ENCODE measurements around the gene CDYL2.
A peak's percentile ranks its signal among the peaks of the same experiment; 100 is the strongest.

The CDYL2 gene, protein sequence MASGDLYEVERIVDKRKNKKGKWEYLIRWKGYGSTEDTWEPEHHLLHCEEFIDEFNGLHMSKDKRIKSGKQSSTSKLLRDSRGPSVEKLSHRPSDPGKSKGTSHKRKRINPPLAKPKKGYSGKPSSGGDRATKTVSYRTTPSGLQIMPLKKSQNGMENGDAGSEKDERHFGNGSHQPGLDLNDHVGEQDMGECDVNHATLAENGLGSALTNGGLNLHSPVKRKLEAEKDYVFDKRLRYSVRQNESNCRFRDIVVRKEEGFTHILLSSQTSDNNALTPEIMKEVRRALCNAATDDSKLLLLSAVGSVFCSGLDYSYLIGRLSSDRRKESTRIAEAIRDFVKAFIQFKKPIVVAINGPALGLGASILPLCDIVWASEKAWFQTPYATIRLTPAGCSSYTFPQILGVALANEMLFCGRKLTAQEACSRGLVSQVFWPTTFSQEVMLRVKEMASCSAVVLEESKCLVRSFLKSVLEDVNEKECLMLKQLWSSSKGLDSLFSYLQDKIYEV

DNA sequence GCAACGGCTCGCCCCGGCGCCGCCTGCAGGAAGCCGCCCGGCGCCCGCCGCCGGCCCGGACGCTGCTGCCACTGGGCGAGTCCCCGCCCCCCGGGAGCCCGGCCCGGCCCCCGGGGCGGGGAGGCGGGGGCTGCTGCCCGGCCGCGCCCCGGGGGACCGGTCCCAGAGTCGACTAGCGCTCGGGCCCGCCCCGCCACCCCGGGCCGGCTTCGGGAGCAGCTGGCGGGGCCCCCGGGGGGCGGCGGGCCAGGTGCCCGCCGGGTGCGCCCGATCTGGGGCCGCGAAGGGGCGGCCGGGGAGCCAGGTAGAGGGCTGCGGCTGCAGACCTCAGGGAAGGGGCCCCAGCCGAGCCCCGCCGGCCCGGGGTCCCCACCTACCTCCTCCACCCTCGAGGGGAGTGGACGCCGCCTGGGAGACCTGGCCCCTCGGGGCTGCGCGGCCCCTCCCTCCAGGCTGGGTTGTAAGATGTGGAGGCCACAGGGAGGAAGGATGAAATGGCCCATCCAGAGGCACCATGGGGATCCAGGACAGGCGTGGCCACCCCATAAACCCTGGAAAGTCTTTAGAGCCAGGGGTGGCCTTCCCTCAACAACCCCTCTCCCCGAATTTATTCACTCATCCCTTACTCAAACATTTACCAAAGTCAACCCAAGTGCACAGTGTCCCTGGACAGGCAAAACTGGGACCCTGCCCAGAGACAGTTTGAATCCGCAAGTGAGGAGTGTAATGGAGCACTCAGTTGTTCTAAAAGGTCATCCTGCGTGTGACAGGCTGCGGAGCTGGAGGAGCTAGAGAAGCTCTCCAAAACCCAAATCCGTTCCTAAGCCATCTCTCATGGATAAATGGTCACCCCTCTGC is at the start of gene CDYL2:
TSS of gene CDYL2 (minus strand) at position 73 of the 858 bp plus-strand sequence. CDS start 425 bp downstream, outside the sequence.
- no peak within 1 kb of the TSS for H3K27ac ChIP-seq (ENCODE audit: low read length)

GRCh38 chr16:80852261-80852872 is 48.0 kb upstream of the CDYL2 start:
- Histone ChIP-seq H3K27ac (ENCODE audit: low read length) (no peak overlapping the region), H3K4me1 (ENCODE audit: control insufficient read depth in 1 of 2, insufficient read depth in 2 of 2, low read length in 2 of 2) (no peaks in the 10 kb centered on the region), H3K27me3 (ENCODE audit: low read depth, low read length) (no peaks in the 10 kb centered on the region), H3K4me3 (ENCODE audit: low read depth in 1 of 2, low read length in 2 of 2) (no peak overlapping the region), H3K9me3 (ENCODE audit: control insufficient read depth in 1 of 2, low read length in 2 of 2) (no peaks in the 10 kb centered on the region), H3K36me3 (ENCODE audit: control insufficient read depth in 1 of 2, insufficient read depth in 2 of 2, low read length in 2 of 2) (no peaks in the 10 kb centered on the region)

More for the DNA sequence above, at the start of gene CDYL2:
- H3K27me3 ChIP-seq (ENCODE audit: low read depth, low read length): no peaks in the 10 kb centered on the region
- no peaks in the 10 kb centered on the region for H3K36me3 ChIP-seq (ENCODE audit: control insufficient read depth in 1 of 2, insufficient read depth in 2 of 2, low read length in 2 of 2)
- H3K4me1 ChIP-seq (ENCODE audit: control insufficient read depth in 1 of 2, insufficient read depth in 2 of 2, low read length in 2 of 2): no peaks in the 10 kb centered on the region
- no peaks in the 10 kb centered on the region for H3K9me3 ChIP-seq (ENCODE audit: control insufficient read depth in 1 of 2, low read length in 2 of 2)
- peak within 1 kb of the TSS in 1 of 2 donors; percentile 64 for H3K4me3 ChIP-seq (ENCODE audit: low read depth in 1 of 2, low read length in 2 of 2)

DNA sequence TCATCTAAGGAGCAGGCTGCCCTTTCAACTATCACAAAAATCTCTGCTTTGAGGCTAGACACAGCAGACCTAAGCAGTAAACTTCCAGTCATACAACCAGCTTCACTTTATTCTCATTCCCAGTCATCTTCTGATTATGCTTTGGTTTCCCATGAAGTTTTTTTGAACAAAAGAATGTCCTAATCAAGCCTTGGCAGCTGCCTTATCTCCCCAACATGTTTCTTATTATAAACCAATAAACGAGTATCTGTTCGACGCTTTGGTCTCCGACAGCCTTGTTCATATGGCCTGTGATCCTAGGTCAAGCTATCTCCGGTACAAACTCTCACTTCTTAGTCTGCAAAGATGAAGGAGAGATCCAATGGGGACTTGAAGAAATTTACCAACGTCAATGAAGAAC is 47.4 kb upstream of the CDYL2 start:
- Histone ChIP-seq H3K27me3 (ENCODE audit: low read depth, low read length) (no peaks in the 10 kb centered on the region), H3K4me3 (ENCODE audit: low read depth in 1 of 2, low read length in 2 of 2) (no peak overlapping the region), H3K27ac (ENCODE audit: low read length) (no peak overlapping the region), H3K36me3 (ENCODE audit: control insufficient read depth in 1 of 2, insufficient read depth in 2 of 2, low read length in 2 of 2) (no peaks in the 10 kb centered on the region), H3K4me1 (ENCODE audit: control insufficient read depth in 1 of 2, insufficient read depth in 2 of 2, low read length in 2 of 2) (no peaks in the 10 kb centered on the region), H3K9me3 (ENCODE audit: control insufficient read depth in 1 of 2, low read length in 2 of 2) (no peaks in the 10 kb centered on the region)

DNA sequence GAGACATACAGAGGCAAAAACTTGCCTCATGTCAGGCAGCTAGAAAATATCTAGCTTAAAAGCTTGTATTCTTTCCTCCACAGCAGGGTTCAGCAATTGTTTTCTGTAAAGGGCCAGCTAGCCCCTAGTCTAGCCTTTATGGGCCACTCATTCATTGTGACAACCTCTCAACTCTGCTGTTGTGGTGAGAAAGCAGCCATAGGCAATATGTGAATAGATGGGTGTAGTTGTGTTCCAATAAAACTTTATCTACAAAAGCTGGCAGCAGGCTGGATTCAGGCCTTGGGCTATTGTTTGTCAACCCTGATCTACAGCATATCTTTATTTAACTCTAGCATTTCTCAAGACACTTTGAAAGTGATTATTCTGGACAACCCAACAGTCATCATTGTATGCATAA is 46.4 kb upstream of the CDYL2 start:
- H3K4me1 ChIP-seq (ENCODE audit: control insufficient read depth in 1 of 2, insufficient read depth in 2 of 2, low read length in 2 of 2): no peaks in the 10 kb centered on the region
- no peak overlapping the region for H3K4me3 ChIP-seq (ENCODE audit: low read depth in 1 of 2, low read length in 2 of 2)
- no peak overlapping the region for H3K27ac ChIP-seq (ENCODE audit: low read length)
- H3K9me3 ChIP-seq (ENCODE audit: control insufficient read depth in 1 of 2, low read length in 2 of 2): no peaks in the 10 kb centered on the region
- no peaks in the 10 kb centered on the region for H3K27me3 ChIP-seq (ENCODE audit: low read depth, low read length)
- no peaks in the 10 kb centered on the region for H3K36me3 ChIP-seq (ENCODE audit: control insufficient read depth in 1 of 2, insufficient read depth in 2 of 2, low read length in 2 of 2)

- Histone ChIP-seq H3K4me1 (ENCODE audit: control insufficient read depth in 1 of 2, insufficient read depth in 2 of 2, low read length in 2 of 2) (no peaks in the 10 kb centered on the region), H3K36me3 (ENCODE audit: control insufficient read depth in 1 of 2, insufficient read depth in 2 of 2, low read length in 2 of 2) (no peaks in the 10 kb centered on the region), H3K4me3 (ENCODE audit: low read depth in 1 of 2, low read length in 2 of 2) (no peak overlapping the region), H3K27me3 (ENCODE audit: low read depth, low read length) (no peaks in the 10 kb centered on the region), H3K27ac (ENCODE audit: low read length) (no peak overlapping the region), H3K9me3 (ENCODE audit: control insufficient read depth in 1 of 2, low read length in 2 of 2) (peaks cover 0 to 7% of the 10 kb centered on the region in 2 donors)
Observed at GRCh38 chr16:80848862-80849261, 44.5 kb upstream of the CDYL2 start.

DNA sequence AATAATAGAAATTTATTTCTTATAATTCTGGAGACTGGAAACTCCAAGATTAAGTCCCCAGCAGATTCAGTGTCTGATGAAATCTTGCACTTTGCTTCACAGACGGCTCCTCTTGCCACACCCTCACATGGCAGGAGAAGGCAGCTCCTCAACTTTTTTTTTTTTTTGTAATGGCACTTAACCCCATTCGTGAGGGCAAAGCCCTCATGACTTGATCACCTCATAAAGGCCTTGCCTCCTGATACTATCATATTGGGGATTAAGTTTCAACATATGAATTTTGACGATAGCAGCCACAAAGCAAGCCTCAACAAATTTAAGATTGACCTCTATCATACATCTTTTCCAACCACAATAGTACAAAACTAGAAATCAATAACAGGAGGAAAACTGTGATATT is 42.3 kb upstream of the CDYL2 start:
- Histone ChIP-seq H3K4me3 (ENCODE audit: low read depth in 1 of 2, low read length in 2 of 2) (no peak overlapping the region), H3K27ac (ENCODE audit: low read length) (no peak overlapping the region), H3K27me3 (ENCODE audit: low read depth, low read length) (no peaks in the 10 kb centered on the region), H3K4me1 (ENCODE audit: control insufficient read depth in 1 of 2, insufficient read depth in 2 of 2, low read length in 2 of 2) (no peaks in the 10 kb centered on the region), H3K9me3 (ENCODE audit: control insufficient read depth in 1 of 2, low read length in 2 of 2) (peaks cover 7% of the 10 kb centered on the region in 2 donors), H3K36me3 (ENCODE audit: control insufficient read depth in 1 of 2, insufficient read depth in 2 of 2, low read length in 2 of 2) (no peaks in the 10 kb centered on the region)

- Histone ChIP-seq H3K36me3 (ENCODE audit: control insufficient read depth in 1 of 2, insufficient read depth in 2 of 2, low read length in 2 of 2) (no peaks in the 10 kb centered on the region), H3K27me3 (ENCODE audit: low read depth, low read length) (no peaks in the 10 kb centered on the region), H3K27ac (ENCODE audit: low read length) (no peak overlapping the region)
Observed at GRCh38 chr16:80846275-80846674, 41.9 kb upstream of the CDYL2 start.

DNA sequence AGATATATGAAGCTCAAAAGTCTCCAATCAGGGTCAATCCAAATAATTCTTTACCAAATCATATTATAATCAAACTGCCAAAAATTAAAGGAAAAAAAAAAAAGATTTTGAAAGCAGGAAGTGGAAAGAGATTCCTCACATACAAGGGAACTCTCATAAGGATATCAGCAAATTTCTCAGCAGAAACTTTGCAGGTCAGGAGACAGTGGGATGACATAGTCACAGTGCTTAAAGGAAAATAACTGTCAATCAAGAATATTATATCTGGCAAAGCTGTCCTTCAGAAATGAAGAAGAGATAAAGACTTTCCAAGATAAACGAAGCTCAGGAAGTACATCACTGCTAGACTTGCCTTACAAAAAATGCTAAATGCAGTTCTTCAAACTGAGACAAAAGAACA is 40.0 kb upstream of the CDYL2 start:
- Histone ChIP-seq H3K27me3 (ENCODE audit: low read depth, low read length) (no peaks in the 10 kb centered on the region), H3K4me1 (ENCODE audit: control insufficient read depth in 1 of 2, insufficient read depth in 2 of 2, low read length in 2 of 2) (no peaks in the 10 kb centered on the region), H3K4me3 (ENCODE audit: low read depth in 1 of 2, low read length in 2 of 2) (no peak overlapping the region), H3K27ac (ENCODE audit: low read length) (no peak overlapping the region), H3K9me3 (ENCODE audit: control insufficient read depth in 1 of 2, low read length in 2 of 2) (peaks cover 7% of the 10 kb centered on the region in 2 donors), H3K36me3 (ENCODE audit: control insufficient read depth in 1 of 2, insufficient read depth in 2 of 2, low read length in 2 of 2) (no peaks in the 10 kb centered on the region)

More at GRCh38 chr16:80846275-80846674, 41.9 kb upstream of the CDYL2 start:
- Histone ChIP-seq H3K4me1 (ENCODE audit: control insufficient read depth in 1 of 2, insufficient read depth in 2 of 2, low read length in 2 of 2) (no peaks in the 10 kb centered on the region), H3K9me3 (ENCODE audit: control insufficient read depth in 1 of 2, low read length in 2 of 2) (peaks cover 7% of the 10 kb centered on the region in 2 donors), H3K4me3 (ENCODE audit: low read depth in 1 of 2, low read length in 2 of 2) (no peak overlapping the region)

DNA sequence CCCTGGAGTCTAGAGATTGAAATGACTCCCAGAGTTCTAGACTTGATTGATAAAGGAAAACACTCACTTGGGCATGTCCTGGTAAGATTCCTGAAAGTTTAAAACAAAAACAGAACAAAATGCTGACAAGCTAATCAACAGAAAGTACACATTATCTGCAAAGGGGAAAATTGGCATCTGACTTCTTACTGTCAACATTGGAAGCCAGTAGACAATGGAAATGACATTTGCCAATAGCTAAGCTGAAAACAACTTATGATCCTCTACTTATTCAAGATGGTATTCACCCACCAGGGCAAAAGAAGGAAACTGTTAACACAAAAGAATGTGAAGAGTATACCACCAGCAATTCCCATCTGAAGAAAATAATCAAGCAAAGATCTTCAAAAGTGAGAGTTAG is 36.8 kb upstream of the CDYL2 start:
- Histone ChIP-seq H3K9me3 (ENCODE audit: control insufficient read depth in 1 of 2, low read length in 2 of 2) (peaks cover 7% of the 10 kb centered on the region in 2 donors), H3K36me3 (ENCODE audit: control insufficient read depth in 1 of 2, insufficient read depth in 2 of 2, low read length in 2 of 2) (no peaks in the 10 kb centered on the region), H3K27me3 (ENCODE audit: low read depth, low read length) (no peaks in the 10 kb centered on the region), H3K4me1 (ENCODE audit: control insufficient read depth in 1 of 2, insufficient read depth in 2 of 2, low read length in 2 of 2) (no peaks in the 10 kb centered on the region), H3K4me3 (ENCODE audit: low read depth in 1 of 2, low read length in 2 of 2) (no peak overlapping the region), H3K27ac (ENCODE audit: low read length) (no peak overlapping the region)

GRCh38 chr16:80837533-80838147 is 33.2 kb upstream of the CDYL2 start:
- no peak overlapping the region for H3K4me3 ChIP-seq (ENCODE audit: low read depth in 1 of 2, low read length in 2 of 2)
- H3K4me1 ChIP-seq (ENCODE audit: control insufficient read depth in 1 of 2, insufficient read depth in 2 of 2, low read length in 2 of 2): no peaks in the 10 kb centered on the region
- H3K27ac ChIP-seq (ENCODE audit: low read length): no peak overlapping the region
- H3K27me3 ChIP-seq (ENCODE audit: low read depth, low read length): no peaks in the 10 kb centered on the region
- H3K9me3 ChIP-seq (ENCODE audit: control insufficient read depth in 1 of 2, low read length in 2 of 2): no peaks in the 10 kb centered on the region
- no peaks in the 10 kb centered on the region for H3K36me3 ChIP-seq (ENCODE audit: control insufficient read depth in 1 of 2, insufficient read depth in 2 of 2, low read length in 2 of 2)

- no peak overlapping the region for H3K4me3 ChIP-seq (ENCODE audit: low read depth in 1 of 2, low read length in 2 of 2)
- H3K4me1 ChIP-seq (ENCODE audit: control insufficient read depth in 1 of 2, insufficient read depth in 2 of 2, low read length in 2 of 2): no peaks in the 10 kb centered on the region
- H3K36me3 ChIP-seq (ENCODE audit: control insufficient read depth in 1 of 2, insufficient read depth in 2 of 2, low read length in 2 of 2): no peaks in the 10 kb centered on the region
- H3K9me3 ChIP-seq (ENCODE audit: control insufficient read depth in 1 of 2, low read length in 2 of 2): no peaks in the 10 kb centered on the region
- no peaks in the 10 kb centered on the region for H3K27me3 ChIP-seq (ENCODE audit: low read depth, low read length)
- no peak overlapping the region for H3K27ac ChIP-seq (ENCODE audit: low read length)
Observed at GRCh38 chr16:80836846-80837245, 32.4 kb upstream of the CDYL2 start.
